ENCODE measurements around the gene DCDC2C.

The DCDC2C gene

GRCh38 chr2:3674066-3674845 lies 29.1 kb upstream of the DCDC2C start:
- DNase-seq: no peak

GRCh38 chr2:3675687-3676086 lies 27.7 kb upstream of the DCDC2C start:
- no peak for DNase-seq

GRCh38 chr2:3677436-3677835 lies 25.9 kb upstream of the DCDC2C start:
- no peak for DNase-seq

GRCh38 chr2:3678212-3678611 lies 25.2 kb upstream of the DCDC2C start:
- no peak for DNase-seq

GRCh38 chr2:3679180-3679579 lies 24.2 kb upstream of the DCDC2C start:
- no peak for DNase-seq

GRCh38 chr2:3679616-3680393 lies 23.6 kb upstream of the DCDC2C start:
- DNase-seq: no peak

GRCh38 chr2:3680548-3681345 lies 22.6 kb upstream of the DCDC2C start:
- DNase-seq: no peak

- no peak for DNase-seq
Measured at GRCh38 chr2:3681625-3682024, 21.8 kb upstream of the DCDC2C start.

- DNase-seq: no peak
Measured at GRCh38 chr2:3682811-3683210, 20.6 kb upstream of the DCDC2C start.

GRCh38 chr2:3683748-3684454 lies 19.5 kb upstream of the DCDC2C start:
- no peak for DNase-seq

- DNase-seq: no peak
Measured at GRCh38 chr2:3689998-3690748, 13.2 kb upstream of the DCDC2C start.

GRCh38 chr2:3692375-3692774 lies 11.0 kb upstream of the DCDC2C start:
- no peak for DNase-seq

- no peak for DNase-seq
Measured at GRCh38 chr2:3696545-3696944, 6.8 kb upstream of the DCDC2C start.

GRCh38 chr2:3701071-3701470 lies 2.3 kb upstream of the DCDC2C start:
- no peak for DNase-seq

GRCh38 chr2:3703757-3704355 lies 481 bp downstream of the DCDC2C start:
- no peak for DNase-seq

- no peak for DNase-seq
Measured at GRCh38 chr2:3704692-3705091, 1.3 kb downstream of the DCDC2C start.

GRCh38 chr2:3705782-3706181 lies 2.4 kb downstream of the DCDC2C start:
- no peak for DNase-seq

GRCh38 chr2:3706892-3707291 lies 3.5 kb downstream of the DCDC2C start:
- DNase-seq: no peak

GRCh38 chr2:3708576-3708975 lies 5.2 kb downstream of the DCDC2C start:
- DNase-seq: no peak

- no peak for DNase-seq
Measured at GRCh38 chr2:3709225-3709624, 5.8 kb downstream of the DCDC2C start.

GRCh38 chr2:3712424-3712823 lies 9.0 kb downstream of the DCDC2C start:
- no peak for DNase-seq
